ENCODE measurements around the gene H6PD.

The H6PD gene

GRCh38 chr1:9269078-9269501, 34.5 kb downstream of the H6PD start:
- no peak for TF ChIP-seq CTCF (IDR thresholded peaks at IDR 0.05; ENCODE audit: low read depth, low read length, missing control alignments)
- DNase-seq (ENCODE audit: extremely low read depth, low read depth), result no peak
- no peak overlapping the region for H3K4me3 ChIP-seq (replicated peaks; ENCODE audit: low read depth, low read length)

- no peak for TF ChIP-seq CTCF (IDR thresholded peaks at IDR 0.05; ENCODE audit: low read depth, low read length, missing control alignments)
- DNase-seq (ENCODE audit: extremely low read depth, low read depth), result no peak
- no peak overlapping the region for H3K4me3 ChIP-seq (replicated peaks; ENCODE audit: low read depth, low read length)
Measured at GRCh38 chr1:9269721-9270120, 35.1 kb downstream of the H6PD start.

- no peak for DNase-seq (ENCODE audit: extremely low read depth, low read depth)
- no peak for TF ChIP-seq CTCF (IDR thresholded peaks at IDR 0.05; ENCODE audit: low read depth, low read length, missing control alignments)
- H3K4me3 ChIP-seq (replicated peaks; ENCODE audit: low read depth, low read length), result no peak overlapping the region
Measured at GRCh38 chr1:9270290-9270883, 35.8 kb downstream of the H6PD start.

GRCh38 chr1:9271283-9271682, 36.7 kb downstream of the H6PD start:
- no peak overlapping the region for H3K4me3 ChIP-seq (replicated peaks; ENCODE audit: low read depth, low read length)
- DNase-seq (ENCODE audit: extremely low read depth, low read depth), result no peak
- TF ChIP-seq CTCF (IDR thresholded peaks at IDR 0.05; ENCODE audit: low read depth, low read length, missing control alignments), result no peak

GRCh38 chr1:9271861-9272595, 37.5 kb downstream of the H6PD start:
- H3K4me3 ChIP-seq (replicated peaks; ENCODE audit: low read depth, low read length), result no peak overlapping the region
- no peak for TF ChIP-seq CTCF (IDR thresholded peaks at IDR 0.05; ENCODE audit: low read depth, low read length, missing control alignments)
- DNase-seq (ENCODE audit: extremely low read depth, low read depth), result no peak

GRCh38 chr1:9273177-9273576, 38.6 kb downstream of the H6PD start:
- TF ChIP-seq CTCF (IDR thresholded peaks at IDR 0.05; ENCODE audit: low read depth, low read length, missing control alignments), result no peak
- DNase-seq (ENCODE audit: extremely low read depth, low read depth), result no peak
- H3K4me3 ChIP-seq (replicated peaks; ENCODE audit: low read depth, low read length), result no peak overlapping the region

All from HFF-Myc (cell line).